ENCODE data around the gene LRRN1. TPM values are rescaled to one million over a fixed set of nuclear protein-coding genes. Genes with fewer than 3 reads are reported as not detected.

LRRN1 gene
- total RNA-seq, 1 experiment from 2014 or later, result 0.57 TPM

DNA sequence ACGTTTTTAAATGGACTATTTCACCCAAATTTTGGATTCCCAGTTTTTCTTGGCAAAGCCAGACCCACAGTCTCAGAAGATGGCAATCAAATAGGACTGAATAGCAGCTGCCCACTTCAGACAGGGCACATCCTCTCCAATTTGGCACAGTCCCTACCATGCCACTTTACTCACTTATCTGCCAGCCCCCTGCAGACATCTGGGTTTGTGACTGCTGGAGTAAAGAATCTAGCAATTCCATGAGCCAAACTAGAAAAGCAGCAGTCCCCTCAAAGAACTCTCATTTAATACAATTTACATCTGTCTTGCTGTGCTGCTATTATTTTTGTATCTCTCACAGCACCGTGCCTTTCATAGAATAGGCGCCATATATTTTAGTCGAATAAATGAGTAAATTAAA lies 16.0 kb upstream of the LRRN1 start:
- Histone ChIP-seq H3K36me3 (ENCODE audit: low read depth) (no peaks in the 10 kb centered on the region), H2AFZ (no peak overlapping the region), H3K4me3 (no peak overlapping the region), H3K27me3 (ENCODE audit: insufficient read depth, low read depth) (no peaks in the 10 kb centered on the region), H4K20me1 (ENCODE audit: insufficient read depth) (no peaks in the 10 kb centered on the region), H3K9me2 (ENCODE audit: insufficient read depth) (no peaks in the 10 kb centered on the region), H3F3A (ENCODE audit: insufficient read depth, low read depth) (no peaks in the 10 kb centered on the region), H3K9me3 (ENCODE audit: insufficient read depth, low read depth) (no peaks in the 10 kb centered on the region), H3K79me2 (ENCODE audit: low read depth) (no peaks in the 10 kb centered on the region), H3K27ac (no peak overlapping the region), H3K4me1 (replicated peaks; ENCODE audit: insufficient read depth) (no peaks in the 10 kb centered on the region), H3K4me2 (no peak overlapping the region)
- CTCF ChIA-PET, result no interaction called here
- TF ChIP-seq, protein P1, sequence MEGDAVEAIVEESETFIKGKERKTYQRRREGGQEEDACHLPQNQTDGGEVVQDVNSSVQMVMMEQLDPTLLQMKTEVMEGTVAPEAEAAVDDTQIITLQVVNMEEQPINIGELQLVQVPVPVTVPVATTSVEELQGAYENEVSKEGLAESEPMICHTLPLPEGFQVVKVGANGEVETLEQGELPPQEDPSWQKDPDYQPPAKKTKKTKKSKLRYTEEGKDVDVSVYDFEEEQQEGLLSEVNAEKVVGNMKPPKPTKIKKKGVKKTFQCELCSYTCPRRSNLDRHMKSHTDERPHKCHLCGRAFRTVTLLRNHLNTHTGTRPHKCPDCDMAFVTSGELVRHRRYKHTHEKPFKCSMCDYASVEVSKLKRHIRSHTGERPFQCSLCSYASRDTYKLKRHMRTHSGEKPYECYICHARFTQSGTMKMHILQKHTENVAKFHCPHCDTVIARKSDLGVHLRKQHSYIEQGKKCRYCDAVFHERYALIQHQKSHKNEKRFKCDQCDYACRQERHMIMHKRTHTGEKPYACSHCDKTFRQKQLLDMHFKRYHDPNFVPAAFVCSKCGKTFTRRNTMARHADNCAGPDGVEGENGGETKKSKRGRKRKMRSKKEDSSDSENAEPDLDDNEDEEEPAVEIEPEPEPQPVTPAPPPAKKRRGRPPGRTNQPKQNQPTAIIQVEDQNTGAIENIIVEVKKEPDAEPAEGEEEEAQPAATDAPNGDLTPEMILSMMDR (conservative IDR thresholded peaks at IDR 0.05), result no peak
- TF ChIP-seq EZH2 (IDR thresholded peaks at IDR 0.05; ENCODE audit: low read depth), result no peak
- intact Hi-C loops (cut with micrococcal nuclease; ENCODE audit: unreplicated experiment), result loop anchor here (5.0 kb wide), 1 partner anchor 36 kb away; no protein-coding TSS in a partner anchor
- BruUV-seq (replicated peaks), result no TSS peak
- DNase-seq, result no peak
- POLR2A ChIA-PET (ENCODE audit: unreplicated experiment), result no interaction called here

DNA sequence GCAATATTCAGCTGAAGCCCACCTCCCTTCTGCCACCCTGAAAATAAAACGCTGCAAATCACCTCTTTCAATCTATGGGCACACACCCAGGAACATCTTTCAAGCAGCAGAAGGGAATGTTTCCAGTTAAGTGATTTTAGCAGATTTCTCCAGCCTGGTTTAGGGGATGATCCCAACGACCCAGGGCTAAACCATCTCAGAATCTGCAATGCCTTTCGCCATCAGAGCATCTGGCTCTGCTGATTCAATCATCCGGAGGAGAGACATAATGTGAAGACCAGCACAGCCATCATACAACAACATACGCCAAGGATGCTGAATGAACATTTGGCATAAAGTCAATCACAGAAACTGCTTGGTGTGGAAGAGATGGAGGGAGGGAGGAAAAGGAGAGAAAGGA lies 15.5 kb upstream of the LRRN1 start:
- no peaks in the 10 kb centered on the region for H3K4me1 ChIP-seq (replicated peaks; ENCODE audit: insufficient read depth)
- no peaks in the 10 kb centered on the region for H3K27me3 ChIP-seq (ENCODE audit: insufficient read depth, low read depth)
- intact Hi-C loops (cut with micrococcal nuclease; ENCODE audit: unreplicated experiment), result loop anchor here (5.0 kb wide), 1 partner anchor 36 kb away; no protein-coding TSS in a partner anchor
- no peaks in the 10 kb centered on the region for H3K9me3 ChIP-seq (ENCODE audit: insufficient read depth, low read depth)
- no peaks in the 10 kb centered on the region for H3K79me2 ChIP-seq (ENCODE audit: low read depth)
- no TSS peak for BruUV-seq (replicated peaks)
- DNase-seq, result no peak
- ChIA-PET POLR2A (ENCODE audit: unreplicated experiment) (no interaction called here), CTCF (no interaction called here)
- no peak overlapping the region for H3K27ac ChIP-seq
- no peaks in the 10 kb centered on the region for H3F3A ChIP-seq (ENCODE audit: insufficient read depth, low read depth)
- TF ChIP-seq, protein P1 (conservative IDR thresholded peaks at IDR 0.05), result no peak
- H3K4me3 ChIP-seq, result no peak overlapping the region
- no peaks in the 10 kb centered on the region for H3K9me2 ChIP-seq (ENCODE audit: insufficient read depth)
- no peaks in the 10 kb centered on the region for H3K36me3 ChIP-seq (ENCODE audit: low read depth)
- H2AFZ ChIP-seq, result no peak overlapping the region
- H4K20me1 ChIP-seq (ENCODE audit: insufficient read depth), result no peaks in the 10 kb centered on the region
- no peak overlapping the region for H3K4me2 ChIP-seq

DNA sequence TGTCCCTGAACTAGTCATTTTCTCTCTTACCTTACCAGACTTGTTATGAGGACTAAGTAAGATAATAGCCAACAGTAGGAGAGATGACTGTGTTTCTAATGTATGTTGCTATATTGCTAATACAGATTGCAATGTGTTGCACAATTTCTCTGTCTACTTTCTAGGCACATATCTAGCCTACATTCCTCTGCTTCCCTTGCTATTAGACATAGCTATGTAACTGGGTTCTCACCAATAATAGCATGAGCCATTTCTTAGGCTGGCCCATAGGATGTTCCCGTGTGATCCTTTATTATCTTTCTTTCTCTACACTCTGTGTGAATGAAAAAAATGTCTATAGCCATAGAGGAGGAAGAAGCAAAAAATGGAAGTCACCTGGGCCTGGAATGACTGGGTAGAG lies 6.8 kb upstream of the LRRN1 start:
- no peak overlapping the region for H3K27ac ChIP-seq
- H3K4me1 ChIP-seq (replicated peaks; ENCODE audit: insufficient read depth), result no peaks in the 10 kb centered on the region
- H3F3A ChIP-seq (ENCODE audit: insufficient read depth, low read depth), result no peaks in the 10 kb centered on the region
- H3K36me3 ChIP-seq (ENCODE audit: low read depth), result no peaks in the 10 kb centered on the region
- TF ChIP-seq, protein P1 (conservative IDR thresholded peaks at IDR 0.05), result no peak
- no peak for TF ChIP-seq EZH2 (IDR thresholded peaks at IDR 0.05; ENCODE audit: low read depth)
- POLR2A ChIA-PET (ENCODE audit: unreplicated experiment), result no interaction called here
- H2AFZ ChIP-seq, result no peak overlapping the region
- no peak for DNase-seq
- no peak overlapping the region for H3K4me3 ChIP-seq
- BruUV-seq (replicated peaks), result no TSS peak
- CTCF ChIA-PET, result no interaction called here
- no peaks in the 10 kb centered on the region for H3K9me2 ChIP-seq (ENCODE audit: insufficient read depth)
- H4K20me1 ChIP-seq (ENCODE audit: insufficient read depth), result no peaks in the 10 kb centered on the region
- no peak overlapping the region for H3K4me2 ChIP-seq
- intact Hi-C loops (cut with micrococcal nuclease; ENCODE audit: unreplicated experiment), result no loop called here
- H3K79me2 ChIP-seq (ENCODE audit: low read depth), result no peaks in the 10 kb centered on the region
- no peaks in the 10 kb centered on the region for H3K9me3 ChIP-seq (ENCODE audit: insufficient read depth, low read depth)
- no peaks in the 10 kb centered on the region for H3K27me3 ChIP-seq (ENCODE audit: insufficient read depth, low read depth)

All from PC-9 (cell line).